ENCODE measurements around the gene MFSD1. TPM values are rescaled to one million over a fixed set of nuclear protein-coding genes. Genes with fewer than 3 reads are reported as not detected.

Gene MFSD1
- total and polyA plus RNA-seq, 2 of the 8 experiments (the other 6 are each of a cell fraction or from before 2014, with no cell fraction given) = 9.3 to 11.5 TPM

DNA sequence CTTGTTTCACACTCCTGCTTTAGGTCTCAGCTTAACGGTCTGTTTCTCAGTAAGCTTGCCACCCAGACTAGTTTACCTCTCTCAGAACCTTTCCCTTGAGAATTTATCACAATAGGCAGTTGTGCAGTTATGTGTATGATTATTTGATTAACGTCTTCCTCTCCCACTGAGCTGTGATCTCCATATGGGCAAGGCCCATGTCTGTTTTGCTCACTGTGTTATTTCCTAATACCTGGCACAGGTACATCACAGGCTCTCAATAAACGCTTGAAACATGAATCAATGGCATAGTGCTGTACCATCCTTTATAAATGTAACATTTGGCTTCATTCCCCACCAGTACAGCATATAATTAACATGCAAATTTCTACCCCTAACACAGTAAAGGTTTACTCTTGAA lies 40.5 kb upstream of the MFSD1 start:
- H3K9ac ChIP-seq (replicated peaks in 1 of 4; ENCODE audit: extremely low read depth in 1 of 4, low read depth in 3 of 4, low read length in 3 of 4) = no peak overlapping the region
- H3K18ac ChIP-seq (ENCODE audit: extremely low read depth, low read length) = no peak overlapping the region
- H3K9me3 ChIP-seq (ENCODE audit: insufficient read depth in 2 of 2, low read depth in 1 of 2, low read length in 1 of 2) = no peaks in the 10 kb centered on the region
- TF ChIP-seq POU5F1 (IDR thresholded peaks at IDR 0.05; ENCODE audit: low read depth, low read length) (no peak), FOSL1 (IDR thresholded peaks at IDR 0.05; ENCODE audit: insufficient read depth, low read depth, low read length) (no peak), TCF12 (IDR thresholded peaks at IDR 0.05; ENCODE audit: low read depth, low read length) (no peak)
- TF ChIP-seq, protein P1, sequence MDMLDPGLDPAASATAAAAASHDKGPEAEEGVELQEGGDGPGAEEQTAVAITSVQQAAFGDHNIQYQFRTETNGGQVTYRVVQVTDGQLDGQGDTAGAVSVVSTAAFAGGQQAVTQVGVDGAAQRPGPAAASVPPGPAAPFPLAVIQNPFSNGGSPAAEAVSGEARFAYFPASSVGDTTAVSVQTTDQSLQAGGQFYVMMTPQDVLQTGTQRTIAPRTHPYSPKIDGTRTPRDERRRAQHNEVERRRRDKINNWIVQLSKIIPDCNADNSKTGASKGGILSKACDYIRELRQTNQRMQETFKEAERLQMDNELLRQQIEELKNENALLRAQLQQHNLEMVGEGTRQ (IDR thresholded peaks at IDR 0.05; ENCODE audit: low read length) = no peak
- no peak overlapping the region for H3K27ac ChIP-seq (ENCODE audit: low read depth, low read length)
- H3K27me3 ChIP-seq (replicated peaks in 1 of 4; ENCODE audit: control insufficient read depth in 3 of 4, extremely low read depth in 1 of 4, insufficient read depth in 3 of 4, low read length in 3 of 4) = no peaks in the 10 kb centered on the region
- H4K8ac ChIP-seq (ENCODE audit: extremely low read depth, insufficient read depth, low read length) = no peak overlapping the region
- no peak overlapping the region for H2BK120ac ChIP-seq (replicated peaks; ENCODE audit: low read depth, low read length)
- WGBS, 2 experiments (ENCODE audit: extremely low coverage in 1 of 2, insufficient coverage in 1 of 2, insufficient read length in 1 of 2, insufficient replicate concordance in 2 of 2, low coverage in 1 of 2, low lambda C conversion rate in 2 of 2, missing lambda C conversion rate in 1 of 2) = 86% methylated on average over 3 of the region's 3 CpGs; no CpG with 5 or more reads in 1 of the 2 experiments
- no peak overlapping the region for H2AK5ac ChIP-seq (ENCODE audit: low read depth, low read length)
- H4K5ac ChIP-seq (ENCODE audit: insufficient read length, low read depth, low read length) = no peak overlapping the region
- H4K91ac ChIP-seq (replicated peaks; ENCODE audit: insufficient read length, low read length) = no peak overlapping the region
- ChIA-PET POLR2A (ENCODE audit: partially characterized antibody) (no interaction called here), CTCF (ENCODE audit: partially characterized antibody) (interaction anchor here (1.0 to 4.9 kb wide), 6 partner anchors 8 to 117 kb away, joined by 3 to 25 read pairs (median 6); partner anchors contain the start of gene GFM1)
- no peak overlapping the region for H3K56ac ChIP-seq (replicated peaks; ENCODE audit: insufficient read length, low read depth, low read length)
- H2AFZ ChIP-seq (ENCODE audit: low read length) = no peak overlapping the region
- no peak overlapping the region for H3K23ac ChIP-seq (ENCODE audit: insufficient read length)
- no peak overlapping the region for H3K4me3 ChIP-seq (ENCODE audit: extremely low read depth in 1 of 4, insufficient read depth in 2 of 4, low read depth in 3 of 4, low read length in 4 of 4)
- no peaks in the 10 kb centered on the region for H3K79me1 ChIP-seq (ENCODE audit: low read depth, low read length)
- H2BK20ac ChIP-seq (ENCODE audit: low read length) = no peak overlapping the region
- H3K4me2 ChIP-seq (ENCODE audit: insufficient read depth in 1 of 2, low read depth in 2 of 2, low read length in 2 of 2) = no peak overlapping the region
- no peaks in the 10 kb centered on the region for H4K20me1 ChIP-seq (replicated peaks in 1 of 2; ENCODE audit: control insufficient read depth in 1 of 2, insufficient read depth in 2 of 2, low read length in 2 of 2)
- no peaks in the 10 kb centered on the region for H3K4me1 ChIP-seq (replicated peaks in 1 of 4; ENCODE audit: control insufficient read depth in 3 of 4, insufficient read depth in 4 of 4, low read length in 3 of 4)
- no peak for DNase-seq (ENCODE audit: low read depth in 1 of 2, low spot score in 2 of 2)
- FAIRE-seq = no peak
- no peak overlapping the region for H2BK15ac ChIP-seq (ENCODE audit: low read length)
- no peak overlapping the region for H3K4ac ChIP-seq (replicated peaks; ENCODE audit: insufficient read length, low read depth, low read length)
- no peaks in the 10 kb centered on the region for H3K36me3 ChIP-seq (ENCODE audit: control insufficient read depth in 2 of 4, insufficient read depth in 4 of 4, low read length in 3 of 4)
- no peaks in the 10 kb centered on the region for H3K23me2 ChIP-seq (ENCODE audit: low read depth, low read length)
- H2BK5ac ChIP-seq (ENCODE audit: low read depth, low read length) = no peak overlapping the region
- no peak overlapping the region for H2BK12ac ChIP-seq (ENCODE audit: low read depth, low read length)
- H3K79me2 ChIP-seq (ENCODE audit: control insufficient read depth in 1 of 2, insufficient read depth in 2 of 2, low read length in 2 of 2) = no peaks in the 10 kb centered on the region
- no peak overlapping the region for H3K14ac ChIP-seq (ENCODE audit: insufficient read length)

Measured in H1 (cell line).